GM13977 (cell line): Measurements from ENCODE around the gene UGT2A1.
"Not testable (repeated sequence)": the region's sequence is repeated elsewhere in the genome, so short reads cannot be mapped to it uniquely, and the experiment has no call there.

Experiments
- DNase-seq: peaks from one replicate; pipeline ENCODE4 v3.0.0; 2012; ENCODE audit warnings: low spot score
- in situ Hi-C: fragments of 300-500 bp; cut with MboI; formaldehyde crosslinking; loops from one replicate; pipeline ENCODE4 v1.12.0; 2022; ENCODE audit warnings: low sequenced_read_pairs, low pct_unique_long_range_greater_than_20kb, mixed read lengths, inconsistent platforms; ENCODE audit not compliant: unreplicated experiment
- TF ChIP-seq, protein P1 (sequence below): IDR thresholded peaks from 2 replicates; pipeline ENCODE4 v1.5.1; 2012; ENCODE audit warnings: mild to moderate bottlenecking, control low read depth; ENCODE audit not compliant: insufficient read depth; ENCODE audit errors: extremely low read depth, missing control alignments

Gene UGT2A1

DNA sequence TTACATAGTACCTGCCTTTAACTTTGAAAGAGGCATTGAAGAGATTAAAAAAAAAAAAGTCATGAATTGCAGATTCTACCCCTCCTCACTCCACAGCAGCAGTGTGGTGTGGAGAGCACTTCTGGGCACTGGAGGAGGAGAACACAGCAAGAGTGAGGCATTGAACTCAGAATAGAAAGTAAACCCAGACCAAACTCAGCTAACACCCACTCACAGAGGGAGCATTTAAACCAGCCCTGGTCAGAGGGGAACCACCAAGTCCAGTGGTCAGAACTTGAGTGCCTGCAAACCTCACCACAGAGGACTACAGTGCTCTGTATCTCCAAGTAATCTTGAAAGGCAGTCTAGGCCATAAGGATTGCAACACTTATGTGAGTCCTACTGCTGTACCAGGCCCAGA is 15.6 kb upstream of the UGT2A1 start:
- TF ChIP-seq, protein P1, sequence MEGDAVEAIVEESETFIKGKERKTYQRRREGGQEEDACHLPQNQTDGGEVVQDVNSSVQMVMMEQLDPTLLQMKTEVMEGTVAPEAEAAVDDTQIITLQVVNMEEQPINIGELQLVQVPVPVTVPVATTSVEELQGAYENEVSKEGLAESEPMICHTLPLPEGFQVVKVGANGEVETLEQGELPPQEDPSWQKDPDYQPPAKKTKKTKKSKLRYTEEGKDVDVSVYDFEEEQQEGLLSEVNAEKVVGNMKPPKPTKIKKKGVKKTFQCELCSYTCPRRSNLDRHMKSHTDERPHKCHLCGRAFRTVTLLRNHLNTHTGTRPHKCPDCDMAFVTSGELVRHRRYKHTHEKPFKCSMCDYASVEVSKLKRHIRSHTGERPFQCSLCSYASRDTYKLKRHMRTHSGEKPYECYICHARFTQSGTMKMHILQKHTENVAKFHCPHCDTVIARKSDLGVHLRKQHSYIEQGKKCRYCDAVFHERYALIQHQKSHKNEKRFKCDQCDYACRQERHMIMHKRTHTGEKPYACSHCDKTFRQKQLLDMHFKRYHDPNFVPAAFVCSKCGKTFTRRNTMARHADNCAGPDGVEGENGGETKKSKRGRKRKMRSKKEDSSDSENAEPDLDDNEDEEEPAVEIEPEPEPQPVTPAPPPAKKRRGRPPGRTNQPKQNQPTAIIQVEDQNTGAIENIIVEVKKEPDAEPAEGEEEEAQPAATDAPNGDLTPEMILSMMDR = no peak
- in situ Hi-C loops = no loop called here

DNA sequence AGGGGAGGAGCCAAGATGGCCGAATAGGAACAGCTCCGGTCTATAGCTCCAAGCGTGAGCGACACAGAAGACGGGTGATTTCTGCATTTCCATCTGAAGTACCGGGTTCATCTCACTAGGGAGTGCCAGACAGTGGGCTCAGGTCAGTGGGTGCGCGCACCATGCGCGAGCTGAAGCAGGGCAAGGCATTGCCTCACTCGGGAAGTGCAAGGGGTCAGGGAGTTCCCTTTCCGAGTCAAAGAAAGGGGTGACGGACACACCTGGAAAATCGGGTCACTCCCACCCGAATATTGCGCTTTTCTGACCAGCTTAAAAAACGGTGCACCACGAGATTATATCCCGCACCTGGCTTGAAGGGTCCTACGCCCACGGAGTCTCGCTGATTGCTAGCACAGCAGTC is 11.0 kb upstream of the UGT2A1 start:
- DNase-seq, in situ Hi-C loops: not testable (repeated sequence)

More for the DNA sequence above, 15.6 kb upstream of the UGT2A1 start:
- DNase-seq = no peak

DNA sequence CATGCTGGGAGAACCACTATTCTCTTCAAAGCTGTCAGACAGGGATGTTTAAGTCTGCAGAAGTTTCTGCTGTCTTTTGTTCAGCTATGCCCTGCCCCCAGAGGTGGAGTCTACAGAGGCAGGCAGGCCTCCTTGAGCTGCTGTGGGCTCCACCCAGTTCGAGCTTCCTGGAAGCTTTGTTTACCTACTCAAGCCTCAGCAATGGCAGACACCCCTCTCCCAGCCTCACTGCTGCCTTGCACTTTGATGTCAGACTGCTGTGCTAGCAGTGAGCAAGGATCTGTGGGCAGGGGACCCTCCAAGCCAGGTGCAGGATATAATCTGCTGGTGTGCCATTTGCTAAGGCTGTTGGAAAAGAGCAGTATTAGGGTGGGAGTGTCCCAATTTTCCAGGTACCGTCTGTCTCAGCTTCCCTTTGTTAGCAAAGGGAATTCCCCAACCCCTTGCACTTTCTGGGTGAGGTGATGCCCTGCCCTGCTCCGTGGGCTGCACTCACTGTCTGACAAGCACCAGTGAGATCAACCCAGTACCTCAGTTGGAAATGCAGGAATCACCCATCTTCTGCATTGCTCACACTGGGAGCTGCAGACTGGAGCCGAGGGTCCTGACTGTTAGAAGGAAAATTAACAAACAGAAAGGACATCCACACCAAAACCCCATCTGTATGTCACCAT is 8.2 kb upstream of the UGT2A1 start:
- DNase-seq, in situ Hi-C loops: not testable (repeated sequence)

DNA sequence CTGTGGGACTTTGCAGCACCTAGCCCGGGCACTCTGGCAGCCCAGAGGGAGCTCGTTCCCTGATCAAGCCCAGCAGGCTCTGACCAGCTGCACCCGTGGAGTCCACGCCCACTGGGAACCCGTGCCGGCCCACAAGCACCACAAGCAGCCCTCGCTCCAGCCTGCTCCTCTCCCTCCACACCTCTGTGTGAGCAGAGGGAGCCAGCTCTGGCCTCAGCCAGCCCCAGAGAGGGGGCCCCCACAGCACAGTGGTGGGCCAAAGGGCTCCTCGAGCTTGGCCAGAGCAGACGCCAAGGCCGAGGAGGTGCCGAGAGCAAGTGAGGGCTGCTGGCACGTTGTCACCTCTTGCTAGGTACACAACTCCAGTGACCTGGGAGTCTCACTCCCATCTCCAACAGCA is 5.1 kb upstream of the UGT2A1 start:
- TF ChIP-seq, protein P1 = no peak
- in situ Hi-C loops = no loop called here
- no peak for DNase-seq

DNA sequence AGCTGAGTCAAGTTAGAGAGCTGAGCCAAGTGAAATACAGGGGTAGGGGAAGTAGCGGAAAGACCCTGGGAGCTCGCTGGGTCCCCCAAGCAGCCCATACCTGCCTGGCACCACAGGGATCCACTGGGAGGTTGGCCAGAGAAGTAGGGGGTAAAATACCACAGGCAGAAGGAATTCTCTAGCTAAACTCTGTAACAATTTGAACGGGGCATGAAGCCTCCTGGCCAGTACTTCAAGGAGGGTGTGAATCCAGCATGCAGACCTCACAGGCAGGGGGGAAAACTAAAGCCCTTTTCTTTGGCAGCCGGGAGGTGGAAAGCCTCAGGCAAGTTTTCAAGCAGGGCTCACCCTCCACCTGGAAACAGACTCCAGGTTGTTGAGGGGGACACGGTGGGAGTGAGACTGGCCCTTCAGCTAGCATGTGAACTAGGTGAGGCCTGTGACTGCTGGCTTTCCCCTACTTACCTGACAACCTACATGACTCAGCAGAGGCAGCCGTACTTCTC is 3.7 kb upstream of the UGT2A1 start:
- in situ Hi-C loops = no loop called here
- DNase-seq = no peak
- TF ChIP-seq, protein P1 = no peak

DNA sequence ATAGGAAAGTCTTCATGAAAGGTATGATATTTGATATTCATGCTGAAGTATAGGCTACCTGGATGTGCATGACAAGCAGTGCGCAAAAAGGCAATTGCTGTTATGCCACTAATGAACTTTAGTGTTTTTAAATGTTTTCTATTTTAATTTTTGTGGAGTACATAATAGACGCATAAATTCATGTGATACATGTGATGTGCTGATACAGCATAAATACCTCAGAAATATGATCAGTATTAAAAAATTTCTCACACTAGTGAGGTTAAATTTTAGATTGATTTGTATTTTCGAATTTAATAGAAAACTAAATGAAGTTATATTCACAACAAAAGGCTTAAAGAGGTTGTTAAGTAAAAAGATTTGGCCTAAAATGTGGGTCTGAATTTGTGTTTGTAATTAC is 2.2 kb downstream of the UGT2A1 start:
- in situ Hi-C loops = no loop called here
- no peak for DNase-seq
- TF ChIP-seq, protein P1 = no peak

DNA sequence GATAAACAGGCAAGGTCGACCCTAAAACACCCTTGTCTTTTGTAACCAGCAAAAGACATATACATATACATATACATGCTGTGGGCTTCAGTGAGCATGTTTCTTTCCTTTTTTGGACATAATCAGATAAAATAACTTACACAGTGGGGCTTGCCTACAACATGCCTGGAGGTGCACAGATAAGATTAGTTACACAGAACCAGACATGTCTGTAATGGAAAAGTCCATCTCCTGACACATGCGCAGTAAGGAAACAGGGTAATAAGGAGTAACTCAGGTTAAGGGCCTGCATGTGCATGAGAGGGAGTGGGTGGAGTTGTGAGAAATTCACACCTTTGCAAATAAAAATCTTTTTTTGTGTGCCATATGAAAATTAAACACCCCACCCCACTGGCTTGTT is 3.4 kb downstream of the UGT2A1 start:
- DNase-seq = no peak
- in situ Hi-C loops = no loop called here
- TF ChIP-seq, protein P1 = no peak

DNA sequence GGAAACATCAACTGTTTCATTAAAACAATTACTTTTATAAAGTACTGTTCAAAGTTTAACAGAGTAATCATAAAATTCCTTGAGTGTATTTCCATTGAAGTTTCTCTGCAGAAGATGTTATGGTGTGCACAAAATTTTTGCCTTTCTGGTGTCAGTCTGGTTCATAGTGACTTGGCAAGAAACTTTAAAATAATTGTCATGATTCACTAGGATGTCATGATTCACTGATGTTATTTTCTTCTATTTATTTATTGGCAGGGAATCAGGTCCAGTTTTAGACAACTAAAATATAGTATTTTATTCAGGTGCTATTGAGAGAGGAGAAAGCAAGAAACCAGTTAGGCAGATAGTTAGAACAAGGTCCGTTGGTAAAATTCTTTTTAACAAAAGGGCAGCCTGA is 3.8 kb downstream of the UGT2A1 start:
- TF ChIP-seq, protein P1 = no peak
- in situ Hi-C loops = no loop called here
- DNase-seq = no peak
